Stimulated activated CD4-positive, alpha-beta T cell treated with anti-CD3 and anti-CD28 coated beads, TNF-alpha, amount 100 ng/mL, for 24 hours (primary cell): ENCODE measurements around the gene BPIFB1.
A peak's percentile ranks its signal among the peaks of the same experiment; 100 is the strongest.

Source experiments
- DNase-seq, 3 experiments: peaks; one replicate each; pipeline ENCODE4 v3.0.0-alpha.2; 2020; ENCODE audit warnings: low read depth in 3 of 3

Gene BPIFB1

GRCh38 chr20:33272155-33272873 lies 10.7 kb upstream of the BPIFB1 start:
- DNase-seq: no peak

DNA sequence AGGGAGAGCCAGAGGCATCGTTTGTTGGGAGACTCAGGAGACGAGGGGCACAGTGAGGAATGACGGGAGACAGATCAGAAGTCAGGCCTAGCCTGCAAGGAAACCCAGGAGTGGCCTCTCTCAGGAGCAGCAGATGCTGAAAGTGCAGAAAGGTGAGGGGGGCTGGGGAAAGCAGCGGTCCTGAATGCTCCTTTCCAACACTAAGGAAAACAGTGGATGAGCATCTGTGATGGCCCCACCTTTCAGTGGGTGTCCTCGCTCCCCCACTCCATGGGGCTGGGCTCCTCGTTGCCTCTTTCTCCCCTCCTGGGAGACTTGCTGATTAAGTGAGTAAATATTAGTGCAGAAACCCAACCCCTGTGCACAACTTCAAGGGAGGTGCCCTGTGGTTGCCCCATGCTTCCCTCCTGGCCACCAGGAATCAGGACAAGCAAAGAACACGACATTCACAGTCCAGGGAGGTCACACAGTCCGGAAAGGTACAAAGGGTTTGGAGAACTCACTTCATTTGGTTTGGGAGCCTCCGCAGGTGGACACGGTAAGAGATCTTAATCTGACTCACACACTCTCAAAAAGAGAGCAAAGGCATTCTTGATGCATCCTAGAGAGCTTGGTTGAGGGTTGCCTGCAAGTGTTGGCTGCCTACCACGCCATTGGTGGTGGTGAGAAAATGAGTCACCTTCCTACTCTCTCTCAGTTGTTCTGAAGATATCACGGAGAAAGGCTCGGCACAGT lies 9.7 kb upstream of the BPIFB1 start:
- DNase-seq: peak in 1 of 3 experiments; percentile 4

DNA sequence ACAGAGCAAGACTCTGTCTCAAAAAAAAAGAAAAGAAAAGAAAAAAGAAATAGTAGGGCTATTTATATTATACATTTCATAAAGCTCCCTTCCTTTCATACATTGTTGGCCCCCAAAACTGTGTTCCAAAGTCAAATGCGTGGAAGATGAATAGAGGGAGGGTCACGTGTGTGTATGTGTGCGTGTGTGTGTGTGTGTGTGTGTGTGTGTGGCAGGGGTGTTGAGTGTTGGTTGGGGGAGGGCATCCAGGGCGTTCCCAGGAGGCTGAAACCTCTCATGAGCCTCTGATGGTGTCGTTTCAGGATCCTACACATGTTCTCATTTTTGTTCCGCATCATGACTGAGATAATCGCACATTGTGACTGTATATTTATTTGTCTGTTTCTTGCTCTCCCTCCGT lies 7.8 kb upstream of the BPIFB1 start:
- no peak for DNase-seq

GRCh38 chr20:33275871-33276270 lies 7.1 kb upstream of the BPIFB1 start:
- DNase-seq: no peak

DNA sequence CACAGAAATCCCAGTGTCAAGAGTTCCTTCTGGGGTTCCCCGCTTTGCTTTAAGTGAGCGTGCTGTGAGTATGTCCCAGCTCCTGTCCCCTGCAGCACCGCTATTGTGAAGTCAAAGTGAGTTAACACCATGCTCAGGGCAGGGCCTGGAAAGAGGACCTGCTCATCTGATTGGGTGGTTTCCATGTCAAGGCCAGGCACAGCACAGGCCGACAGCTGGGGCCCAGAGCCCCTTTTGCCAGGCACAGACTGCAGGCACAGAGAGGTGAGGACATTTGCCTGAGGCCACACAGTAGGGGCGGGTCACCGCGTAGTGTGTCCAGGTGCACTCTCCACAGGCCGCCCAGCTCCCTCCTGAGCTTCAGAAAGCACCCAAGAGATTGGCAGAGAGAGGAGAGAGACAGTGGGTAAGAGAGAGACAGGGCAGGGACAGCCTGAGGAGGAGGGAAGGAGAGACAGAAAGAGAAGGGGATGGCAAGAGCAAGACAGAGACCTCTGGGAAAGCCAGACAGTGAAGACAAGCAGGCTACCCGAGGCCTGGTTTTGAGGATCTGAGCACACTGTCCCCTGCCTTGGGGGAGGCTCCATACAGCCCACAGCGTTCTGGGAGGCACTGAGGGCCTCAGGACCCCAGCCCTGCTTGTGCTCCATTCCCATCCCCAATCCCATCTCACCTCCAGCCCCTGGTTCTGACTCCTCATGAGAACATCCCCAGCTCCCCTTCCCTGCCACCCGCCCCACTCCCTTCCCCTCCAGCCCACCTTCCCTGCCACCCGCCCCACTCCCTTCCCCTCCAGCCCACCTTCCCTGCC lies 6.5 kb upstream of the BPIFB1 start:
- no peak for DNase-seq

DNA sequence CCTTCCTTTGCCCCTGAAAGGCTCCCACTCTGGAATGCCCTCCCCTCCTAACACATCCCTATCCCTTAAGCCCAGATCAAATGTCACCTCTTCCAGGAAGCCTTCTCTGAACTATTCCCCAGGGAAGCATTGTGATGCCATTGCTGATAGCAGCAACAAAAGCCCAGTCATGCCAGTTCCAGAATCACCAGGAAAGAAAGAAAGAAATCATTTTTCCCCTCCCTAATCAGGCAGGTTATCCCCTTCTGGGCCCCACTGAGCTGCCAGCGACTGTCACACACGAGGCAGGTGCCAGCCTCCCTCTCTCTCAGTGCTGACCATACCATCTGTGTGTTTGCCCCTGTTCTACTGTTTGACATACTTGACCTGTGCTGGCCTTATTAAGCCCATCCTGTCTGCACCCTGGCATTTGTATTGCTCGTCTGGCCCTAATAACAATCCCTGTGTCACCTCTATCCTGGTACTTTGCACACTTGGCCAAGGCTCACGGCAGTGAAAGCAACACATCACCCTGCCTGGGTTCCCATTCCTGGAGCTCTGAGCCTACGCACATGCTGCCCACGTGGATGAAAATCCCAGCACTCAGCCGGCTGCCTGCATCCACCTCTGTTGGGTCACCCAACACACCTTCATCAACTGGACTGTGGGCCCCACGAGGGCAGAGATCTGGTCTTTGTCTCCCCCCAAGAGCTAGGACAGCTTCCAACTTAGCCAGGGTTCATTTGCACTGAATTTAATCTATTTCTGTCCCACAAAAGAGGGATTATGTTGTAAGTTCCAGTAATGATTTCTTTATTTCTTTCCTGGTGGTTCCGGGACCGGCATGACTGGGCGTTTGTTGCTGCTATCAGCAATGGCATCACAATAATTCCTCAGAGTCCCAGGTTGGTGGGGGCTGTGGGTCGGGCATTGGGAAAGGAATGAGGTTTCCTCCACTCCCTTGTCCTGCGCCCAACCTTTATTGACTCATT lies 5.3 kb upstream of the BPIFB1 start:
- no peak for DNase-seq

GRCh38 chr20:33278700-33279099 lies 4.3 kb upstream of the BPIFB1 start:
- DNase-seq: no peak

DNA sequence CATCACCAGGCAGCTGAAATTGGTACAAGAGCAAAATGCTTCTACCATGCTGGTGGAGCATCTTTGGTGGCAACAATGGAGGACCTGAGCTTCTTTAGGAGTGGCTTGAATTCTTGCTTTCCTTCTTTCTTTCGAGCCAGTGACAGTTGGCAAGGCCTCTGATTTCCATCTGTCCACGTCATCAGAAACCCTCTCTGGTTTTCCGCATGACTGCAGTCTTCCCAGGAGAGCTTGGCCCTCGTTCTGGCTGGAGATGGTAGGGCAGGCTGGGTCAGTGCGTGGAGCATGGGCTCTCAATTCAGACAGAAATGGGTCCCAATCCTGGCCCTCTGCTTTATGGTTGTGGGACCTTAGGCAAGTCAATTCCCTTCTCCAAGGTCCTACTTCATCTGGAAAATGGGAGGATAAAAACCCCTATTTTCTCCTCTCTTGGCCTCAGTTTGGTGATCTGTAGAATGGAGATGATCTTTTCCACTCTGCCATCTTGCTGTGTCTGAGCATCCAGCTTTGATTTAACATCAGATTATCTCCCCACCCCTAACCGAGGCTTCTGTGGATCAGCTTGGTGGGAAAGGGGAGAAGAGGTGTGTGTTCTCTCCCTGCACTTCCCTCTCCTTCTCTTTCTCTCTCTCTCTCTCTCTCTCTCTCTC lies 3.6 kb upstream of the BPIFB1 start:
- no peak for DNase-seq

DNA sequence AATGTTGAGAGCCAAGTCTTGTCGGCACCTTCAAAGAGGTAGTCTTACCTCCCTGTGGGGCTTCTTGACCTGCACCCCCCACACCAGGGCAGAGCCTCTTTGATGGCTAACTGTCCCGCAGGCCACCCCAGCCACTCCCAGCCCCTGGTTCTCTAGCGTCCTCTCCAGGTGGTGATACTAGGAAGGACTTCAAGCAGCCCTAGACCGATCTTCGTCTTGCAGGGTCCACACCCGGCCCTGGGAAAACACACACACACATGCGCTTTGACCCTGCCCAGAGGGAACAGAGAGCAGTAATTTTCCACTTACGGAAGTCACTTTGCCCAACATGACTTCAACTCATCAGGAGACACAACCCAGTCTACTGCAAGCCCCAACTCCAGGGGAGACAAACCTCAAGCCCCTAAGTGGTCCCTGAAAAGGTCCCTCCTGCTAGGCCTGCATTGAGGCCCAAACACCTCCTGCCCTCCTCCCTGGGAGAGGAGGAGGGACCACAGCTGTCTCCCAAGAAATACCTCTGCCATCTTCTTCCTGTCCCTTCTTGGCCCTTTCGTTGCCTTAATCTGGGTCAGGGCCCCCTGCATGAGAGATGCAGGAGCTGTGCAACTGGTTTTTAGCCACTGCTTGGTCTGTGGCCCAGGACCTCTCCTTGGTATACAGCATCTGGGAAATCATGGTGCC lies 2.9 kb upstream of the BPIFB1 start:
- DNase-seq: no peak

DNA sequence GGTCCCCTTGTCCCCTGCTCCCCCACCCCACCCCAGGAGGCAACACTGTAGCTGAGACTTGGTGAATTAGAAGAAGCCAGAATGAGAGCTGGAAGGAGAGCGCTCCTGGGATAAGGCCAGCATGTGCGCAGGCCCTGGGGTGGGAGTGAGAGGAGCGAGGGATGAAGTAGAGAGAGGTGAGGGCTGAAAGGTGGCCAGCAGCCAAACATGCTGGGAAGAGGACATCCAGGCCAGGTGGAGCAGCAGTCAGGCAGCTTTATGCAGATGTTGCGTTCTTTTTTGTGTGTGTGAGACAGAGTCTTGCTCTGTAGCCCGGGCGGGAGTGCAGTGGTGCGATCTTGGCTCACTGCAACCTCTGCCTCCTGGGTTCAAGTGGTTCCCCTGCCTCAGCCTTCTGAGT lies 2.2 kb upstream of the BPIFB1 start:
- no peak for DNase-seq

DNA sequence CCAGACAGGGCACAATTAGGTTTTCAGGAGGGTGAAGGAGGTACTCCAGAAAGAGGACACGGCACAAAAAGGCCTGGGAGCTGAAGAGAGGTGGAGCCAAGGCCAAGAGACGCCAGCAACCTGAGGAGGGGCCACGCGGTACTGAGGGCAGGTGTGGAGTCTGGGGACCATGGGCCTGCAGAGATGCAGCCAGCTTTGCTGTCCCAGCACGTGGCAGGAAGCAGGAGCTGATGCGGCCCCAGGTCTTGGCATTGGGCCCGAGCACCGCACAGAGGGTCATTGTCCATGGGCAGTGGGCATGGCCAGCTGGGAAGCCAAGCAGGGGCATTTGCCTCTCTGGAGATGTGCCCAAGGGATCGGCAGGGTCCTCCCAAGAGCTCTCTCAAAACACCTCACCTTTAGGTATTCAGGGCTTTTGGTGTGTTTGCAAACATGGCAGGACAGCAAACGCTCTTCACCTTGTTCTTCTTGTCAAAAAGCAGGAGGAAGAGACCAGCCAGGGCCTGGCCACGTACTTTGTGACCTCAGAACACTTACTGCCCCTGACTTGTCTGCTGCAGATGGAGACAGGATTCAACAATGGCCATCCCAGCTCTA lies 1.4 kb upstream of the BPIFB1 start:
- no peak for DNase-seq

GRCh38 chr20:33282196-33282934 lies 649 bp upstream of the BPIFB1 start:
- no peak for DNase-seq

DNA sequence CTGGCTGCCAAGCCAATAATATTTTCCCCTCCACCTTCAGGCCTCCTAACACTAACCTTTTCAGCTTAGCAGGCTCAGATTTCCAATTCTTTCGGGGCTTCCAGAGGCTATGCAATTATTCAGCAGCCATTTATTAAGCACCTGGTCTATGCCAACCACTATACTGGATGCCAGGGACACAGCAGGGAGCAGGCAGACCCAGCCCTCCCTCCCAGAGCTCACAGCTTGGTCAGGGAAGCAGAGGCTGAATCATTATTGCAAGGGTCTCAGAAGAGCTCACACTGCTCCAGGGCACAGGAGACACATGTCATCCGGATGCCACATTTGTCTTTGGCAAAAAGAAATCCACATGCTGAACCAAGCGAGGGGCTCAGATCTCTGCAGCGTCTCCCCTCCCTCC lies 1.3 kb downstream of the BPIFB1 start:
- DNase-seq: no peak

DNA sequence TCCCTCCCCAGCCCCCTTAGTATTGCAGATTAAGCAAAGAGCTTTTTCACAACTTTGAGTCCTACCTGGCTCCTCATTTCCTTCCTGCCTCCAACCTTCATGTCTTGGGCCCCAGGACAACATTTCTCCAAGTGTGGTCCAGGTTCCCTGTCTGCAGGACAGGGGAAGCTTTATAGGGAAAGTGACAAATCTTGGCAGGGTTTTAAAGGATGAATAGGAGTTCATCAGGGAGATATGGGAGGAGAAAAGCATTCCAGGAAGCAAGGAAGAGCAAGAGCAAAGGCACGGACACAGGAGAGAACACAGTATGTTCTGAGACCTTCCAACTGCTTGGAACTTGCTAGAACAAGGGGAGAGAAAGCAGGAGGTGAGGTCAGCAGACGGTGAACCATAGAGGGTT lies 1.9 kb downstream of the BPIFB1 start:
- DNase-seq: no peak

DNA sequence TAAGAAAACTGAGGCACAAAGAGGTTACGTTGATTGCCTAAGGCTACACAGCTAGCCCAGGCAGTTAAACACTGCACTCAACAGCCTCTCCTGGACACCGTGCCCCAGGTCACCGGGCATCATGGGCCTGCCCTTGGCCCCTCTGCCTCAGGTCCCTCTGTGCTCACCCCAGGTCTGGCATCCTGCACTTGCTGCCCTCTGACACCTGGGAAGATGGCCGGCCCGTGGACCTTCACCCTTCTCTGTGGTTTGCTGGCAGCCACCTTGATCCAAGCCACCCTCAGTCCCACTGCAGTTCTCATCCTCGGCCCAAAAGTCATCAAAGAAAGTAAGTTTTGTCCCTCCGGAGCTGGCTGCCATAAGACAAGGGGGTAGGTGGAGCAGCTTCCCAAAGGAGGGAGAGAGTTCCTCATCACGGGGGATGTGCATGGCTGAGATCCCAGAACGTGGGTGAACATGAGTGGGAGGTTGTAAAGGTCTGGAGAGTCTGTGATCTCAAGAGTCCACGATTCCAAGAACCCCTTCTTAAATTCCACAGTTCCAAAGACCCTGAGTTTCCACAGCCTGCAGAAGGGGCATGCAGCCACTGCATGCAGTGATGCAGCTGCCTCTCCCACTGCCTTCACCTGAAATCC lies 3.0 kb downstream of the BPIFB1 start:
- no peak for DNase-seq

DNA sequence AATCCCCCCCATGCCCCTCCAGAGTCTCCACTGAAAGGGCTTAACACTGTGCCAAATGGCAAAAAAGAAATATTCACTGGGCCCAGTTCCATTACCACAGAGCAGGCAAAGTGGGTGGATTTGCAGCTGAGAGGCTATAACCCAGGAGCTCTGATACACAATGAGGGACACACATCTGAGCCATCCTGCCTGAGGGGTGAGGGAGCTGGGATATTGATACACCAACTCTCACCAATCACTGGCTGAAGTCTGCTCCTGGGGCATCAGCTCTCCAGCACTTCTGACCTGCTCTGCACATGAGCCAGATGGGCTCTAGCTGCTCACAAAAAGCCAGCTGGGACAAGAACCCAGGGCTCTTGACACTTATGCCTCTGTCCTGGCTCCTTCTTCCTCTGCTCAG lies 4.9 kb downstream of the BPIFB1 start:
- no peak for DNase-seq

- DNase-seq: no peak
Measured at GRCh38 chr20:33290852-33291251, 7.8 kb downstream of the BPIFB1 start.

- DNase-seq: no peak
Measured at GRCh38 chr20:33291416-33291815, 8.4 kb downstream of the BPIFB1 start.
